ENCODE data around the gene CACNB2. TPM values are rescaled to one million over a fixed set of nuclear protein-coding genes. Genes with fewer than 3 reads are reported as not detected.

The CACNB2 gene
- total and polyA plus RNA-seq, 4 donors, result 0.90 to 23.9 (median 3.7) TPM

DNA sequence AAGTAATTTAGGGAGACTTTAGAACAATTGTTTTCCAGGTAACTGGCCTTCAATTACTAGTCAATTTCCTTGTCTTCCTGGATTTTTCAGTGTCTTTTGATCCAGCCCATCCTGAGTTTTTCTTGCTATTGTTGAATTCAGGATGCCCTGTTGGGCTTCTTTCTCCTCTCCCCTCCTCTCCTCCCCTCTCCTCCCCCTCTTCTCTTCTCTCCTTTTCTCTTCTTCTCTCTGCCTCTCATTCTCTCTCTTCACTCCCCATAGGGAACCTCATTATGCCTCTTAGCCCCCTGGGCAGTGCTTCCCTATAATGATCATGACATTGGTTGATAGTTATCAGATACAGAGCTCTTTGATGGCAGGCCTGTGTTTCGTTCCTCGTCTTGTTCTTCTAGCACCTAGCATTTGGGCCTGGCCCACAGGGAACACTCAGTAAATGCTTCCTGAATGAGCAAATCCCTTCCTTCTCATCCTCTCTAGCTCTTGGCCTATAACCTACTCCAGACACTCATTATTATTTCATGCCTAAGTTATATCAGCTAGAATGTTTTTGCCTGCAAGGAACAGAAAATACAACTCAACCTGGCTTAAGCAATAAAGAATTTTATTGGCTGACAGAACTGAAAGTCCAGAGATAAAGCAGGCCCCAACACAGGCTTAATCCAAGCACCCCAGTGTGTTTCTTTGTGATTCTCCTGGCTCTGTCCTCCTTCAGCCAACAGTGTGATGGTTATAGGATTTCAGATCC is 56.8 kb downstream of the CACNB2 start:
- Histone ChIP-seq H3K27ac (ENCODE audit: low read depth in 1 of 2, low read length in 1 of 2) (no peak overlapping the region), H3K9me3 (ENCODE audit: control insufficient read depth in 4 of 4, insufficient read depth in 3 of 4, low read length in 3 of 4) (no peaks in the 10 kb centered on the region), H3K9ac (ENCODE audit: insufficient read depth in 1 of 2, low read length in 2 of 2) (no peak overlapping the region), H3K4me3 (no peak overlapping the region), H3K4me1 (ENCODE audit: control insufficient read depth in 5 of 5, insufficient read depth in 5 of 5, low read length in 5 of 5) (peaks cover 0 to 16% (median 8%) of the 10 kb centered on the region in 5 donors), H3K36me3 (ENCODE audit: control insufficient read depth in 4 of 4, insufficient read depth in 4 of 4, low read length in 4 of 4) (peaks cover 0 to under 1% (median 0%) of the 10 kb centered on the region in 4 donors), H3K27me3 (ENCODE audit: control insufficient read depth in 3 of 3, insufficient read depth in 3 of 3, low read length in 2 of 3) (no peaks in the 10 kb centered on the region)
- DNase-seq (no peak), ATAC-seq (ENCODE audit: insufficient read depth, low FRiP score) (no peak)
- TF ChIP-seq, protein P1, sequence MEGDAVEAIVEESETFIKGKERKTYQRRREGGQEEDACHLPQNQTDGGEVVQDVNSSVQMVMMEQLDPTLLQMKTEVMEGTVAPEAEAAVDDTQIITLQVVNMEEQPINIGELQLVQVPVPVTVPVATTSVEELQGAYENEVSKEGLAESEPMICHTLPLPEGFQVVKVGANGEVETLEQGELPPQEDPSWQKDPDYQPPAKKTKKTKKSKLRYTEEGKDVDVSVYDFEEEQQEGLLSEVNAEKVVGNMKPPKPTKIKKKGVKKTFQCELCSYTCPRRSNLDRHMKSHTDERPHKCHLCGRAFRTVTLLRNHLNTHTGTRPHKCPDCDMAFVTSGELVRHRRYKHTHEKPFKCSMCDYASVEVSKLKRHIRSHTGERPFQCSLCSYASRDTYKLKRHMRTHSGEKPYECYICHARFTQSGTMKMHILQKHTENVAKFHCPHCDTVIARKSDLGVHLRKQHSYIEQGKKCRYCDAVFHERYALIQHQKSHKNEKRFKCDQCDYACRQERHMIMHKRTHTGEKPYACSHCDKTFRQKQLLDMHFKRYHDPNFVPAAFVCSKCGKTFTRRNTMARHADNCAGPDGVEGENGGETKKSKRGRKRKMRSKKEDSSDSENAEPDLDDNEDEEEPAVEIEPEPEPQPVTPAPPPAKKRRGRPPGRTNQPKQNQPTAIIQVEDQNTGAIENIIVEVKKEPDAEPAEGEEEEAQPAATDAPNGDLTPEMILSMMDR (IDR thresholded peaks at IDR 0.05; ENCODE audit: control extremely low read depth, extremely low read depth), result no peak
- WGBS, 2 donors, result 79 to 93% methylated on average over 2 of the region's 2 CpGs

- Histone ChIP-seq H3K27ac (ENCODE audit: low read depth in 1 of 2, low read length in 1 of 2) (no peak overlapping the region), H3K27me3 (ENCODE audit: control insufficient read depth in 3 of 3, insufficient read depth in 3 of 3, low read length in 2 of 3) (no peaks in the 10 kb centered on the region), H3K4me1 (ENCODE audit: control insufficient read depth in 5 of 5, insufficient read depth in 5 of 5, low read length in 5 of 5) (peaks cover 0 to 17% (median 11%) of the 10 kb centered on the region in 5 donors), H3K36me3 (ENCODE audit: control insufficient read depth in 4 of 4, insufficient read depth in 4 of 4, low read length in 4 of 4) (no peaks in the 10 kb centered on the region), H3K9ac (ENCODE audit: insufficient read depth in 1 of 2, low read length in 2 of 2) (no peak overlapping the region), H3K4me3 (no peak overlapping the region), H3K9me3 (ENCODE audit: control insufficient read depth in 4 of 4, insufficient read depth in 3 of 4, low read length in 3 of 4) (no peaks in the 10 kb centered on the region)
- 94% methylated on average over 2 of the region's 2 CpGs for WGBS, 2 donors
- TF ChIP-seq, protein P1 (IDR thresholded peaks at IDR 0.05; ENCODE audit: control extremely low read depth, extremely low read depth), result no peak
- no peak for DNase-seq
- ATAC-seq (ENCODE audit: insufficient read depth, low FRiP score), result no peak
These were observed 57.5 kb downstream of the CACNB2 start for GRCh38 chr10:18197706-18198105.

- DNase-seq (no peak), ATAC-seq (ENCODE audit: insufficient read depth, low FRiP score) (no peak)
- H3K4me1 ChIP-seq (ENCODE audit: control insufficient read depth in 5 of 5, insufficient read depth in 5 of 5, low read length in 5 of 5), result peaks cover 0 to 11% (median 5%) of the 10 kb centered on the region in 5 donors
- no peak overlapping the region for H3K4me3 ChIP-seq
- no peak overlapping the region for H3K9ac ChIP-seq (ENCODE audit: insufficient read depth in 1 of 2, low read length in 2 of 2)
- H3K9me3 ChIP-seq (ENCODE audit: control insufficient read depth in 4 of 4, insufficient read depth in 3 of 4, low read length in 3 of 4), result peaks cover 0 to 4% (median 0%) of the 10 kb centered on the region in 4 donors
- no peak overlapping the region for H3K27ac ChIP-seq (ENCODE audit: low read depth in 1 of 2, low read length in 1 of 2)
- no peaks in the 10 kb centered on the region for H3K36me3 ChIP-seq (ENCODE audit: control insufficient read depth in 4 of 4, insufficient read depth in 4 of 4, low read length in 4 of 4)
- H3K27me3 ChIP-seq (ENCODE audit: control insufficient read depth in 3 of 3, insufficient read depth in 3 of 3, low read length in 2 of 3), result no peaks in the 10 kb centered on the region
- TF ChIP-seq, protein P1 (IDR thresholded peaks at IDR 0.05; ENCODE audit: control extremely low read depth, extremely low read depth), result no peak
These were observed 61.7 kb downstream of the CACNB2 start for GRCh38 chr10:18201877-18202276.

Data from lung (tissue), 12 donors.